Hepatic stellate cell (primary cell): ENCODE results near the gene DLGAP4.
"Not testable (repeated sequence)": the region's sequence is repeated elsewhere in the genome, so short reads cannot be mapped to it uniquely, and the experiment has no call there.

Source experiments
- DNase-seq: peaks from one replicate; pipeline ENCODE4 v3.0.0; 2011; ENCODE audit warnings: low spot score

Gene DLGAP4

GRCh38 chr20:36355469-36356171 lies 49.5 kb downstream of the DLGAP4 start:
- no peak for DNase-seq

GRCh38 chr20:36359668-36360406 lies 53.7 kb downstream of the DLGAP4 start:
- DNase-seq = no peak

GRCh38 chr20:36360429-36360828 lies 54.3 kb downstream of the DLGAP4 start:
- no peak for DNase-seq

GRCh38 chr20:36361406-36361805 lies 55.3 kb downstream of the DLGAP4 start:
- no peak for DNase-seq

- DNase-seq = no peak
Observed at GRCh38 chr20:36362261-36362660, 56.1 kb downstream of the DLGAP4 start.

- no peak for DNase-seq
Observed at GRCh38 chr20:36362978-36363713, 57.0 kb downstream of the DLGAP4 start.

GRCh38 chr20:36364506-36364905 lies 58.4 kb downstream of the DLGAP4 start:
- no peak for DNase-seq

- DNase-seq = no peak
Observed at GRCh38 chr20:36366623-36367369, 60.7 kb downstream of the DLGAP4 start.

GRCh38 chr20:36367370-36367745 lies 61.2 kb downstream of the DLGAP4 start:
- DNase-seq = no peak

GRCh38 chr20:36367907-36368799 lies 62.0 kb downstream of the DLGAP4 start:
- DNase-seq = no peak

- DNase-seq = no peak
Observed at GRCh38 chr20:36368869-36369268, 62.7 kb downstream of the DLGAP4 start.

- no peak for DNase-seq
Observed at GRCh38 chr20:36369739-36370138, 63.6 kb downstream of the DLGAP4 start.

GRCh38 chr20:36370991-36371790 lies 65.1 kb downstream of the DLGAP4 start:
- no peak for DNase-seq

GRCh38 chr20:36372666-36373065 lies 66.5 kb downstream of the DLGAP4 start:
- no peak for DNase-seq

- no peak for DNase-seq
Observed at GRCh38 chr20:36373089-36373488, 67.0 kb downstream of the DLGAP4 start.

GRCh38 chr20:36374995-36375394 lies 68.9 kb downstream of the DLGAP4 start:
- DNase-seq = no peak

GRCh38 chr20:36377348-36378326 lies 71.5 kb downstream of the DLGAP4 start:
- no peak for DNase-seq

- no peak for DNase-seq
Observed at GRCh38 chr20:36378686-36379085, 72.5 kb downstream of the DLGAP4 start.

GRCh38 chr20:36379914-36380313 lies 73.8 kb downstream of the DLGAP4 start:
- DNase-seq = not testable (repeated sequence)
